GM18868 (cell line): ENCODE measurements around the gene CACNB1.
"Not testable (repeated sequence)": the region's sequence is repeated elsewhere in the genome, so short reads cannot be mapped to it uniquely, and the experiment has no call there.

Experiments
- ATAC-seq: cut with Tn5 transposase; IDR thresholded peaks from one replicate; pipeline ENCODE4 v1.9.1; 2021; ENCODE audit warnings: mild to moderate bottlenecking, moderate library complexity; ENCODE audit not compliant: unreplicated experiment

Gene CACNB1

GRCh38 chr17:39177256-39177655 lies 20.2 kb downstream of the CACNB1 start:
- ATAC-seq, result no peak

- no peak for ATAC-seq
Measured at GRCh38 chr17:39175695-39176093, 21.8 kb downstream of the CACNB1 start.

- no peak for ATAC-seq
Measured at GRCh38 chr17:39174920-39175694, 22.4 kb downstream of the CACNB1 start.

- no peak for ATAC-seq
Measured at GRCh38 chr17:39173526-39174274, 23.8 kb downstream of the CACNB1 start.

- ATAC-seq, result no peak
Measured at GRCh38 chr17:39173080-39173479, 24.4 kb downstream of the CACNB1 start.

GRCh38 chr17:39171933-39172332 lies 25.5 kb downstream of the CACNB1 start:
- ATAC-seq, result no peak

- no peak for ATAC-seq
Measured at GRCh38 chr17:39170558-39170957, 26.9 kb downstream of the CACNB1 start.

- ATAC-seq, result no peak
Measured at GRCh38 chr17:39170109-39170508, 27.4 kb downstream of the CACNB1 start.

- ATAC-seq, result no peak
Measured at GRCh38 chr17:39169518-39169917, 28.0 kb downstream of the CACNB1 start.

GRCh38 chr17:39169101-39169500 lies 28.4 kb downstream of the CACNB1 start:
- no peak for ATAC-seq

GRCh38 chr17:39168503-39168902 lies 29.0 kb downstream of the CACNB1 start:
- not testable (repeated sequence) for ATAC-seq

GRCh38 chr17:39167476-39167875 lies 30.0 kb downstream of the CACNB1 start:
- ATAC-seq, result no peak

- no peak for ATAC-seq
Measured at GRCh38 chr17:39166437-39167335, 30.8 kb downstream of the CACNB1 start.

- ATAC-seq, result no peak
Measured at GRCh38 chr17:39165841-39166349, 31.6 kb downstream of the CACNB1 start, which contains the start of gene ARL5C. TSS of gene ARL5C (minus strand) at chr17:39166161. CDS start at chr17:39165760, 401 bp downstream.

- no peak for ATAC-seq
Measured at GRCh38 chr17:39165178-39165840, 32.2 kb downstream of the CACNB1 start.

- no peak for ATAC-seq
Measured at GRCh38 chr17:39164675-39165143, 32.8 kb downstream of the CACNB1 start.

GRCh38 chr17:39161962-39162361 lies 35.5 kb downstream of the CACNB1 start:
- no peak for ATAC-seq

GRCh38 chr17:39158623-39159022 lies 38.8 kb downstream of the CACNB1 start:
- ATAC-seq, result no peak

- no peak for ATAC-seq
Measured at GRCh38 chr17:39156491-39156890, 41.0 kb downstream of the CACNB1 start.

GRCh38 chr17:39155654-39156053 lies 41.8 kb downstream of the CACNB1 start:
- ATAC-seq, result no peak
